Measurements from ENCODE around the gene RTN4RL1. TPM values are rescaled to one million over a fixed set of nuclear protein-coding genes. Genes with fewer than 3 reads are reported as not detected.
A peak's percentile ranks its signal among the peaks of the same experiment; 100 is the strongest.

The RTN4RL1 gene
- total RNA-seq, 6 donors from 2014 or later, result 5.1 to 7.3 (median 6.2) TPM

GRCh38 chr17:1949754-1950153, 75.4 kb downstream of the RTN4RL1 start:
- H3K9me3 ChIP-seq, result no peaks in the 10 kb centered on the region
- no peaks in the 10 kb centered on the region for H3K27me3 ChIP-seq
- WGBS, 2 donors, result 81 to 84% methylated on average over 5 of the region's 5 CpGs
- TF ChIP-seq EP300 (IDR thresholded peaks at IDR 0.05), result no peak
- no peak for TF ChIP-seq POLR2A (IDR thresholded peaks at IDR 0.05)
- no peak for TF ChIP-seq POLR2AphosphoS5 (IDR thresholded peaks at IDR 0.05)
- TF ChIP-seq, protein P1, sequence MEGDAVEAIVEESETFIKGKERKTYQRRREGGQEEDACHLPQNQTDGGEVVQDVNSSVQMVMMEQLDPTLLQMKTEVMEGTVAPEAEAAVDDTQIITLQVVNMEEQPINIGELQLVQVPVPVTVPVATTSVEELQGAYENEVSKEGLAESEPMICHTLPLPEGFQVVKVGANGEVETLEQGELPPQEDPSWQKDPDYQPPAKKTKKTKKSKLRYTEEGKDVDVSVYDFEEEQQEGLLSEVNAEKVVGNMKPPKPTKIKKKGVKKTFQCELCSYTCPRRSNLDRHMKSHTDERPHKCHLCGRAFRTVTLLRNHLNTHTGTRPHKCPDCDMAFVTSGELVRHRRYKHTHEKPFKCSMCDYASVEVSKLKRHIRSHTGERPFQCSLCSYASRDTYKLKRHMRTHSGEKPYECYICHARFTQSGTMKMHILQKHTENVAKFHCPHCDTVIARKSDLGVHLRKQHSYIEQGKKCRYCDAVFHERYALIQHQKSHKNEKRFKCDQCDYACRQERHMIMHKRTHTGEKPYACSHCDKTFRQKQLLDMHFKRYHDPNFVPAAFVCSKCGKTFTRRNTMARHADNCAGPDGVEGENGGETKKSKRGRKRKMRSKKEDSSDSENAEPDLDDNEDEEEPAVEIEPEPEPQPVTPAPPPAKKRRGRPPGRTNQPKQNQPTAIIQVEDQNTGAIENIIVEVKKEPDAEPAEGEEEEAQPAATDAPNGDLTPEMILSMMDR (IDR thresholded peaks at IDR 0.05), result no peak
- no peaks in the 10 kb centered on the region for H3K36me3 ChIP-seq
- DNase-seq (no peak), ATAC-seq (ENCODE audit: low FRiP score in 2 of 2) (no peak)
- no peak overlapping the region for H3K4me3 ChIP-seq
- H3K4me1 ChIP-seq, result peaks cover 0 to 6% (median 2%) of the 10 kb centered on the region in 4 donors
- no peak overlapping the region for H3K27ac ChIP-seq

- TF ChIP-seq EP300 (IDR thresholded peaks at IDR 0.05) (no peak), POLR2AphosphoS5 (IDR thresholded peaks at IDR 0.05) (no peak), POLR2A (IDR thresholded peaks at IDR 0.05) (no peak)
- TF ChIP-seq, protein P1 (IDR thresholded peaks at IDR 0.05), result no peak
- Histone ChIP-seq H3K4me1 (peaks cover 0 to 7% (median 3%) of the 10 kb centered on the region in 4 donors), H3K27me3 (no peaks in the 10 kb centered on the region), H3K27ac (no peak overlapping the region), H3K36me3 (no peaks in the 10 kb centered on the region), H3K9me3 (no peaks in the 10 kb centered on the region), H3K4me3 (no peak overlapping the region)
- no peak for DNase-seq
- 89 to 98% methylated on average over 14 of the region's 14 CpGs for WGBS, 2 donors
- ATAC-seq (ENCODE audit: low FRiP score in 2 of 2), result no peak
Measured at GRCh38 chr17:1948517-1948825, 76.7 kb downstream of the RTN4RL1 start.

DNA sequence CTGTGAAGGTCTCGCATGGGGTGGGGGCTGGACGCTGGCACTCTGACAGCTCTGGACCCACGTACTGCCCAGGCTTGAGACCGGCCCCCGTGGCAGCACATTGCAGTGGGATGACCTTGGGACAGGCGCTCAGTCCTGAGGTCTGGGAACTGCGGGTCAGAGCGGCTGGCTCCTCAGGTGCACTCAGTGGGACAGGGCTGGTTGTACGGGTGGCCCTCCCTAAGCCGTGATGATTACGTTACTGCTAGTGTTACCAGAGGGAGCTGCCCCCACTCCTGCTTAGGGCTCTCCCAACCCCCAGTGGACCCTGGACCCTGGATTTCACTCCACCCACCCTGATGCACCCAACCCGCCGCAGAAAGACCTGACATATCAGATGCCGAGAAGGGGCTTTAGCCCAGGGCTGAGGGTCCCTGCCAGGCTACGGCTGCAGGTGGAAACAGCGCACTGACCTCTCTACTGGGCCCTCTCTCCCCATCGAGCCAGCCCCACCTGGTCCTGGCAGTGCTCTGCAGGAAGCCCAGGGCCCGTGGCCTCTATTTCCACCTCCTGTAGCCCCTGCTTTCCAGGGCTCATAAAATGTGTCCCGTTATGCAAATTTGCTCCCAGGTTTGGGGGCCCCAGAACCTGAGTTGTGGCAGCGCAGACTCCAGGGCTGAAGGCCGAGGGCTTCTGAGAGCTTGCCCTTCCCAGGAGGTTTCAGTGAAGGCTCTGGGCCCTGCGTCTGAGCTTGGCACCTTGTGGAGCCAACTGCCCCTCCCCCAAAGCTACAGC, 77.2 kb downstream of the RTN4RL1 start:
- 78 to 82% methylated on average over 6 to 16 of the region's 22 CpGs for WGBS, 2 donors
- TF ChIP-seq POLR2AphosphoS5 (IDR thresholded peaks at IDR 0.05) (no peak), POLR2A (IDR thresholded peaks at IDR 0.05) (no peak), EP300 (IDR thresholded peaks at IDR 0.05) (no peak)
- TF ChIP-seq, protein P1 (IDR thresholded peaks at IDR 0.05), result no peak
- H3K27me3 ChIP-seq, result no peaks in the 10 kb centered on the region
- H3K27ac ChIP-seq, result no peak overlapping the region
- peaks cover 0 to 10% (median 3%) of the 10 kb centered on the region in 4 donors for H3K4me1 ChIP-seq
- no peaks in the 10 kb centered on the region for H3K9me3 ChIP-seq
- no peak overlapping the region for H3K4me3 ChIP-seq
- ATAC-seq (ENCODE audit: low FRiP score in 2 of 2) (no peak), DNase-seq (no peak)
- H3K36me3 ChIP-seq, result no peaks in the 10 kb centered on the region

- WGBS, 2 donors, result 64 to 69% methylated on average over 7 to 22 of the region's 22 CpGs
- no peak overlapping the region for H3K27ac ChIP-seq
- peaks cover 0 to 10% (median 3%) of the 10 kb centered on the region in 4 donors for H3K4me1 ChIP-seq
- no peak for TF ChIP-seq POLR2A (IDR thresholded peaks at IDR 0.05)
- TF ChIP-seq EP300 (IDR thresholded peaks at IDR 0.05), result no peak
- TF ChIP-seq, protein P1 (IDR thresholded peaks at IDR 0.05), result no peak
- TF ChIP-seq POLR2AphosphoS5 (IDR thresholded peaks at IDR 0.05), result no peak
- H3K27me3 ChIP-seq, result no peaks in the 10 kb centered on the region
- H3K4me3 ChIP-seq, result no peak overlapping the region
- DNase-seq, result peak in 1 of 2 donors; percentile 71
- H3K36me3 ChIP-seq, result no peaks in the 10 kb centered on the region
- H3K9me3 ChIP-seq, result no peaks in the 10 kb centered on the region
- peak in 1 of 2 donors; percentile 41 for ATAC-seq (ENCODE audit: low FRiP score in 2 of 2)
Measured at GRCh38 chr17:1947229-1947742, 77.8 kb downstream of the RTN4RL1 start.
